HEK293 (cell line): ENCODE measurements around the gene IMPG1.

ENCODE experiments used
- CTCF ChIA-PET: fragments of 350-600 bp; formaldehyde crosslinking; extraction: SDS; loops from one replicate; lab custom pipeline; 2021; ENCODE audit warnings: antibody characterized with exemption; lab: Yijun Ruan, JAX
- POLR2A ChIA-PET: fragments of 300-600 bp; formaldehyde crosslinking; extraction: SDS; loops from one replicate; lab custom pipeline; 2020; ENCODE audit warnings: antibody characterized with exemption, inconsistent platforms; lab: Yijun Ruan, JAX
- H3K27ac ChIP-seq: fragments of 200-500 bp; sonication (Bioruptor generic); 2 replicates; pipeline ENCODE4 v1.5.1; 2014; ENCODE audit warnings: low read depth, low read length, control low read depth, inconsistent platforms; ENCODE audit errors: extremely low read depth
- H3K36me3 ChIP-seq, 2 experiments: fragments of 200-500 bp in 1 of 2; sonication (Bioruptor generic) in 1 of 2; 1 replicate in 1 of 2; 2 replicates in 1 of 2; pipeline ENCODE4 v1.5.1; 2014 to 2017; ENCODE audit warnings: inconsistent platforms in 2 of 2, low read length in 2 of 2; ENCODE audit not compliant: control insufficient read depth in 2 of 2, insufficient read depth in 1 of 2
- H3K4me1 ChIP-seq: fragments of 200-500 bp; sonication (Bioruptor generic); 2 replicates; pipeline ENCODE4 v1.5.1; 2014; ENCODE audit warnings: mild to moderate bottlenecking, low read length, inconsistent platforms; ENCODE audit not compliant: control insufficient read depth, insufficient read depth
- H3K4me3 ChIP-seq: 2 replicates; pipeline ENCODE4 v1.5.1; 2011; ENCODE audit warnings: low read depth, mild to moderate bottlenecking, control low read depth, low read length, moderate library complexity
- H3K9me3 ChIP-seq: fragments of 200-500 bp; sonication (Bioruptor generic); 2 replicates; pipeline ENCODE4 v1.5.1; 2014; ENCODE audit warnings: low read depth, low read length, inconsistent platforms; ENCODE audit not compliant: control insufficient read depth, insufficient read depth
- BCL11B ChIP-seq: fragments of 450-650 bp; formaldehyde crosslinking; IDR thresholded peaks from 2 replicates; pipeline ENCODE4 v1.5.1; 2016; ENCODE audit warnings: low read depth, missing biosample characterization, missing genetic modification characterization
- FEZF1 ChIP-seq: fragments of 450-650 bp; formaldehyde crosslinking; IDR thresholded peaks from 2 replicates; pipeline ENCODE4 v1.5.1; 2016; ENCODE audit warnings: missing biosample characterization, missing genetic modification characterization
- GLIS1 ChIP-seq: fragments of 450-650 bp; formaldehyde crosslinking; IDR thresholded peaks from 2 replicates; pipeline ENCODE4 v1.5.1; 2016; ENCODE audit warnings: missing biosample characterization, missing genetic modification characterization
- HOXA7 ChIP-seq: sonication (generic); formaldehyde crosslinking; IDR thresholded peaks from 2 replicates; pipeline ENCODE4 v1.8.1; 2022; ENCODE audit warnings: missing genetic modification reagents, borderline replicate concordance
- KLF16 ChIP-seq: fragments of 450-650 bp; formaldehyde crosslinking; IDR thresholded peaks from 2 replicates; pipeline ENCODE4 v1.5.1; 2017; ENCODE audit warnings: missing biosample characterization, missing genetic modification characterization
- KLF7 ChIP-seq: fragments of 450-650 bp; formaldehyde crosslinking; IDR thresholded peaks from 2 replicates; pipeline ENCODE4 v1.5.1; 2016; ENCODE audit warnings: missing biosample characterization, missing genetic modification characterization, borderline replicate concordance
- SCRT1 ChIP-seq: fragments of 450-650 bp; formaldehyde crosslinking; IDR thresholded peaks from 2 replicates; pipeline ENCODE4 v1.5.1; 2016; ENCODE audit warnings: missing biosample characterization, missing genetic modification characterization, borderline replicate concordance
- SP7 ChIP-seq: fragments of 450-650 bp; formaldehyde crosslinking; IDR thresholded peaks from 2 replicates; pipeline ENCODE4 v1.5.1; 2016; ENCODE audit warnings: missing biosample characterization, missing genetic modification characterization
- TRIM28 ChIP-seq: IDR thresholded peaks from 2 replicates; pipeline ENCODE4 v1.6.1; 2011; ENCODE audit warnings: low read length, control low read depth, borderline replicate concordance
- ZBTB17 ChIP-seq: fragments of 450-650 bp; formaldehyde crosslinking; IDR thresholded peaks from 2 replicates; pipeline ENCODE4 v1.5.1; 2016; ENCODE audit warnings: missing biosample characterization, missing genetic modification characterization
- ZBTB7A ChIP-seq: fragments of 450-650 bp; formaldehyde crosslinking; IDR thresholded peaks from 2 replicates; pipeline ENCODE4 v1.5.1; 2016; ENCODE audit warnings: low read depth, missing biosample characterization, missing genetic modification characterization
- ZIC2 ChIP-seq: fragments of 450-650 bp; formaldehyde crosslinking; IDR thresholded peaks from 2 replicates; pipeline ENCODE4 v1.5.1; 2016; ENCODE audit warnings: missing biosample characterization, missing genetic modification characterization
- ZNF133 ChIP-seq: fragments of 450-650 bp; formaldehyde crosslinking; IDR thresholded peaks from 2 replicates; pipeline ENCODE4 v1.5.1; 2016; ENCODE audit warnings: missing biosample characterization, missing genetic modification characterization
- ZNF2 ChIP-seq: fragments of 450-650 bp; formaldehyde crosslinking; IDR thresholded peaks from 2 replicates; pipeline ENCODE4 v1.5.1; 2016; ENCODE audit warnings: missing biosample characterization, missing genetic modification characterization
- ZNF274 ChIP-seq, 2 experiments: fragments of 200-500 bp in 1 of 2; fragments of 450-650 bp in 1 of 2; sonication (Bioruptor generic) in 1 of 2; formaldehyde crosslinking in 1 of 2; IDR thresholded peaks; 2 replicates each; pipeline versions ENCODE4 v1.5.1 to v1.6.1; 2014 to 2016; ENCODE audit warnings: borderline replicate concordance in 1 of 2, inconsistent platforms in 1 of 2, low read length in 1 of 2, missing biosample characterization in 1 of 2, missing genetic modification characterization in 1 of 2
- ZNF311 ChIP-seq: fragments of 450-650 bp; formaldehyde crosslinking; IDR thresholded peaks from 2 replicates; pipeline ENCODE4 v1.5.1; 2017; ENCODE audit warnings: missing biosample characterization, missing genetic modification characterization, borderline replicate concordance
- ZNF335 ChIP-seq: fragments of 450-650 bp; formaldehyde crosslinking; conservative IDR thresholded peaks from 2 replicates; pipeline ENCODE4 v1.5.1; 2016; ENCODE audit warnings: missing biosample characterization, missing genetic modification characterization
- ZNF449 ChIP-seq: fragments of 450-650 bp; formaldehyde crosslinking; IDR thresholded peaks from 2 replicates; pipeline ENCODE4 v1.5.1; 2017; ENCODE audit warnings: missing biosample characterization, mild to moderate bottlenecking, missing genetic modification characterization, moderate library complexity
- ZNF48 ChIP-seq: fragments of 450-650 bp; formaldehyde crosslinking; IDR thresholded peaks from 2 replicates; pipeline ENCODE4 v1.5.1; 2016; ENCODE audit warnings: missing biosample characterization, missing genetic modification characterization
- ZNF513 ChIP-seq: fragments of 450-650 bp; IDR thresholded peaks from 2 replicates; pipeline ENCODE4 v1.5.1; 2018; ENCODE audit warnings: missing biosample characterization, missing genetic modification characterization
- ZNF514 ChIP-seq: fragments of 450-650 bp; formaldehyde crosslinking; IDR thresholded peaks from 2 replicates; pipeline ENCODE4 v1.5.1; 2016; ENCODE audit warnings: missing biosample characterization, missing genetic modification characterization
- ZNF518A ChIP-seq: fragments of 450-650 bp; formaldehyde crosslinking; conservative IDR thresholded peaks from 2 replicates; pipeline ENCODE4 v1.5.1; 2016; ENCODE audit warnings: low read depth, missing biosample characterization, missing genetic modification characterization
- ZNF558 ChIP-seq: fragments of 450-650 bp; formaldehyde crosslinking; IDR thresholded peaks from 2 replicates; pipeline ENCODE4 v1.5.1; 2016; ENCODE audit warnings: missing biosample characterization, missing genetic modification characterization
- ZNF624 ChIP-seq: fragments of 450-650 bp; formaldehyde crosslinking; IDR thresholded peaks from 2 replicates; pipeline ENCODE4 v1.5.1; 2017; ENCODE audit warnings: missing biosample characterization, missing genetic modification characterization
- ZNF654 ChIP-seq: fragments of 450-650 bp; formaldehyde crosslinking; IDR thresholded peaks from 2 replicates; pipeline ENCODE4 v1.5.1; 2016; ENCODE audit warnings: low read depth, missing biosample characterization, missing genetic modification characterization
- ZNF660 ChIP-seq: fragments of 450-650 bp; IDR thresholded peaks from 2 replicates; pipeline ENCODE4 v1.5.1; 2018; ENCODE audit warnings: missing biosample characterization, mild to moderate bottlenecking, missing genetic modification characterization
- ZNF707 ChIP-seq: fragments of 450-650 bp; formaldehyde crosslinking; IDR thresholded peaks from 2 replicates; pipeline ENCODE4 v1.5.1; 2016; ENCODE audit warnings: missing biosample characterization, missing genetic modification characterization
- ZNF830 ChIP-seq: fragments of 450-650 bp; IDR thresholded peaks from 2 replicates; pipeline ENCODE4 v1.5.0; 2018; ENCODE audit warnings: missing biosample characterization, missing genetic modification characterization, low read depth, mild to moderate bottlenecking, moderate library complexity
- ZSCAN30 ChIP-seq: fragments of 450-650 bp; IDR thresholded peaks from 2 replicates; pipeline ENCODE4 v1.5.1; 2018; ENCODE audit warnings: missing biosample characterization, mild to moderate bottlenecking, missing genetic modification characterization, moderate library complexity

The IMPG1 gene

GRCh38 chr6:75934643-75935472 lies 137.6 kb downstream of the IMPG1 start (continued):
- TF ChIP-seq ZNF449 (tag by site-specific recombination) = 0 out of 2 replicates have a peak, but pooled peaks have one; percentile 16
- TF ChIP-seq ZNF660 (tag by site-specific recombination) = peak; percentile 76
- 0 out of 2 replicates have a peak, but pooled peaks have one; percentile 7 for TF ChIP-seq ZIC2 (tag by site-specific recombination)
- TF ChIP-seq ZNF558 = no peak
- peak; percentile 53 for TF ChIP-seq ZBTB17 (tag by site-specific recombination)
- 0 out of 2 replicates have a peak, but pooled peaks have one; percentile 21 for TF ChIP-seq GLIS1
- TF ChIP-seq TRIM28 = peak; percentile 54; the same call in 1 of the 2 replicates
- TF ChIP-seq ZNF335 = peak; percentile 97
- 0 out of 2 replicates have a peak, but pooled peaks have one; percentile 11 for TF ChIP-seq ZSCAN30 (tag by site-specific recombination)
- TF ChIP-seq ZNF518A (tag by site-specific recombination) = 0 out of 2 replicates have a peak, but pooled peaks have one; percentile 13
- 0 out of 2 replicates have a peak, but pooled peaks have one; percentile 44 for TF ChIP-seq KLF7 (tag by site-specific recombination)

- H3K36me3 ChIP-seq = no peaks in the 10 kb centered on the region
- POLR2A ChIA-PET = no interaction called here
- no peak overlapping the region for H3K4me3 ChIP-seq
- CTCF ChIA-PET = interaction anchor here (0.6 to 8.6 kb wide), 17 partner anchors 8 to 1538 kb away, joined by 3 to 99 read pairs (median 6); no protein-coding TSS in a partner anchor
- no peaks in the 10 kb centered on the region for H3K4me1 ChIP-seq
- H3K9me3 ChIP-seq = no peaks in the 10 kb centered on the region
- no peak for TF ChIP-seq BCL11B (tag by site-specific recombination)
- TF ChIP-seq ZNF707 (tag by site-specific recombination) = no peak
- no peak for TF ChIP-seq ZNF2 (tag by site-specific recombination)
- no peak for TF ChIP-seq ZNF311 (tag by site-specific recombination)
- no peak for TF ChIP-seq TRIM28
- no peak for TF ChIP-seq ZNF514 (tag by site-specific recombination)
- TF ChIP-seq ZNF133 (tag by site-specific recombination) = no peak
- TF ChIP-seq ZNF624 (tag by site-specific recombination) = no peak
- TF ChIP-seq ZNF274 (IDR thresholded peaks at IDR 0.05; ENCODE audit: low read length) = no peak
- TF ChIP-seq ZNF274 (tag by site-specific recombination; IDR thresholded peaks at IDR 0.05; ENCODE audit: borderline replicate concordance) = no peak
- no peak for TF ChIP-seq ZNF830
- TF ChIP-seq SCRT1 (tag by site-specific recombination) = no peak
- no peak for TF ChIP-seq HOXA7 (CRISPR knock-in tag)
- TF ChIP-seq ZNF513 (tag by site-specific recombination) = no peak
- TF ChIP-seq ZNF654 (tag by site-specific recombination) = no peak
- no peak for TF ChIP-seq SP7
- no peak for TF ChIP-seq ZBTB7A
- TF ChIP-seq ZNF48 (tag by site-specific recombination) = no peak
- TF ChIP-seq KLF16 (tag by site-specific recombination) = no peak
- TF ChIP-seq FEZF1 (tag by site-specific recombination) = no peak
- H3K27ac ChIP-seq = no peak overlapping the region
Measured at GRCh38 chr6:75933387-75933975, 139.0 kb downstream of the IMPG1 start.
